CD4-positive, alpha-beta T cell (primary cell): ENCODE data around the gene MAPKAPK3. TPM values are rescaled to one million over a fixed set of nuclear protein-coding genes. Genes with fewer than 3 reads are reported as not detected.
"Not testable (repeated sequence)": the region's sequence is repeated elsewhere in the genome, so short reads cannot be mapped to it uniquely, and the experiment has no call there.

ENCODE experiments used
- ATAC-seq: fragments of 200-7000 bp; cut with Tn5 transposase; one replicate; pipeline ENCODE4 v1.10.0; 2022; ENCODE audit warnings: mild to moderate bottlenecking; ENCODE audit not compliant: poor library complexity
- CTCF ChIA-PET: fragments of 350-600 bp; sonication (Branson Sonifier 250); formaldehyde crosslinking; loops from one replicate; lab custom pipeline; 2021; ENCODE audit warnings: antibody characterized with exemption, inconsistent platforms; lab: Charles Lee
- POLR2A ChIA-PET: fragments of 350-600 bp; sonication (Branson Sonifier 250); formaldehyde crosslinking; loops from one replicate; lab custom pipeline; 2021; ENCODE audit warnings: antibody characterized with exemption, inconsistent platforms; lab: Charles Lee
- DNase-seq, 14 experiments: peaks; one replicate each; pipeline ENCODE4 v3.0.0-alpha.2; 2013 to 2020; ENCODE audit warnings: mixed read lengths in 2 of 14
- H3K27ac ChIP-seq, 2 donors: one replicate each; pipeline versions ENCODE4 v1.5.1 to v1.7.0; 2013; ENCODE audit warnings: low read length in 2 of 2, low read depth in 1 of 2, mild to moderate bottlenecking in 1 of 2
- H3K27me3 ChIP-seq, 2 experiments: 1 replicate in 1 of 2; 2 replicates in 1 of 2; pipeline versions ENCODE4 v1.6.1 to v1.7.0; 2013; ENCODE audit warnings: low read length in 2 of 2, control low read depth in 1 of 2, mild to moderate bottlenecking in 1 of 2, moderate library complexity in 1 of 2; ENCODE audit not compliant: insufficient read depth in 2 of 2, control insufficient read depth in 1 of 2
- H3K36me3 ChIP-seq: one replicate; pipeline ENCODE4 v1.6.1; 2013; ENCODE audit warnings: low read length, control low read depth; ENCODE audit not compliant: insufficient read depth
- H3K4me1 ChIP-seq: one replicate; pipeline ENCODE4 v1.6.1; 2013; ENCODE audit warnings: low read length, control low read depth; ENCODE audit not compliant: insufficient read depth
- H3K4me3 ChIP-seq: one replicate; pipeline ENCODE4 v1.5.1; 2013; ENCODE audit warnings: mild to moderate bottlenecking, low read length, moderate library complexity
- H3K9me3 ChIP-seq, 2 experiments: 1 replicate in 1 of 2; 2 replicates in 1 of 2; pipeline versions ENCODE4 v1.6.1 to v1.7.0; 2013; ENCODE audit warnings: low read length in 2 of 2, mild to moderate bottlenecking in 2 of 2, control low read depth in 1 of 2, moderate library complexity in 1 of 2; ENCODE audit not compliant: control insufficient read depth in 1 of 2, insufficient read depth in 1 of 2
- H3K27ac Mint-ChIP-seq: one replicate; pipeline ENCODE4 v1.8.0; 2020; ENCODE audit warnings: mixed read lengths
- H3K27me3 Mint-ChIP-seq: one replicate; pipeline ENCODE4 v1.8.0; 2021; ENCODE audit warnings: mixed read lengths
- H3K36me3 Mint-ChIP-seq: one replicate; pipeline ENCODE4 v1.8.0; 2021; ENCODE audit warnings: low read depth, mixed read lengths
- H3K4me1 Mint-ChIP-seq: one replicate; pipeline ENCODE4 v1.8.0; 2021; ENCODE audit warnings: low read depth, mixed read lengths
- H3K4me3 Mint-ChIP-seq: one replicate; pipeline ENCODE4 v1.8.0; 2020; ENCODE audit warnings: mild to moderate bottlenecking, mixed read lengths
- H3K9me3 Mint-ChIP-seq: one replicate; pipeline ENCODE4 v1.8.0; 2020; ENCODE audit warnings: mixed read lengths
- intact Hi-C, 2 experiments: fragments of 100-400 bp; cut with DNase I in 1 of 2; cut with micrococcal nuclease in 1 of 2; formaldehyde crosslinking; loops; one replicate each; pipeline versions ENCODE4 v1.15.1 to v1.9.0; 2023 to 2025; cut with DNase I, micrococcal nuclease
- total RNA-seq, 174 experiments: library from RNA in 2 of 174; stranded (reverse) in 2 of 174; gene quantifications; one replicate each; pipeline ENCODE4 v1.2.3 and lab custom pipeline; 2021 to 2026
- TF ChIP-seq, protein P1 (sequence below): fragments of 200-600 bp; IDR thresholded peaks from one replicate; pipeline ENCODE4 v1.8.0; 2022; ENCODE audit warnings: antibody characterized with exemption, mild to moderate bottlenecking

The MAPKAPK3 gene
- total RNA-seq, 2 experiments from 2014 or later, result 16.4 to 16.6 TPM

DNA sequence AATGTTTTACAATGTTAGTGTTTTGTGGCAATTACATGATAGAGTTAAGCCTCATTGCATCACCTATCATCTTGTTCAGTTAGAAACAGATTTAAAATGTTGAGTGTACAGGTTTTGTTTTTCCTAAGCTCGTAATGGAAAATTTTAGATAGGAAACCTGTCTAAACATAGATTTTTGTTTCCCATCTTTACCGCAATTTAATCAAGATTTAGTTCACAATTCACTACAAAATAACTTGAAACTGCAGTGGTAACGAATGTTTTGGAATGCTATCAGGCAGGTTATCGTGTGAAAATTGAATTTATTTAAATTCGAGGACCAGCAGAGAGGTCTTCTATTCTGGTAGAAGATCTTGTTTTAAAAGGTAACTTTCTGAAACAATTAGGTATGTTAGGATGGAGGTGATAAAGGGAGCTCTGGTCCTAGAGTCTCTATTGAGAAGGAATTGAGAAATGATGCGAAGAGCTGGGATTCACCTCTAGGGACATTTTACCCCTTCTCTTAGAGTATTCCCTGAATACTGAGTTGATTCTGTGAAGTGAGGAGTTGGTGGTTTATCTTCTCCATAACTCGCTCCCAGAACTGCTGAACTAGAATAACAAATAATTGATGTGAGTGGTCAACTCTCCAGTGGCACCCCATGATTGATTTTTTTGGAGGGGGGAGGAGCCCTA is 59.2 kb downstream of the MAPKAPK3 start:
- no peak overlapping the region for H3K4me3 ChIP-seq
- Mint-ChIP-seq H3K27me3 (peaks cover 60% of the 10 kb centered on the region), H3K9me3 (no peaks in the 10 kb centered on the region), H3K4me1 (peaks cover 6% of the 10 kb centered on the region), H3K27ac (no peak overlapping the region), H3K36me3 (no peaks in the 10 kb centered on the region), H3K4me3 (no peak overlapping the region)
- TF ChIP-seq, protein P1, sequence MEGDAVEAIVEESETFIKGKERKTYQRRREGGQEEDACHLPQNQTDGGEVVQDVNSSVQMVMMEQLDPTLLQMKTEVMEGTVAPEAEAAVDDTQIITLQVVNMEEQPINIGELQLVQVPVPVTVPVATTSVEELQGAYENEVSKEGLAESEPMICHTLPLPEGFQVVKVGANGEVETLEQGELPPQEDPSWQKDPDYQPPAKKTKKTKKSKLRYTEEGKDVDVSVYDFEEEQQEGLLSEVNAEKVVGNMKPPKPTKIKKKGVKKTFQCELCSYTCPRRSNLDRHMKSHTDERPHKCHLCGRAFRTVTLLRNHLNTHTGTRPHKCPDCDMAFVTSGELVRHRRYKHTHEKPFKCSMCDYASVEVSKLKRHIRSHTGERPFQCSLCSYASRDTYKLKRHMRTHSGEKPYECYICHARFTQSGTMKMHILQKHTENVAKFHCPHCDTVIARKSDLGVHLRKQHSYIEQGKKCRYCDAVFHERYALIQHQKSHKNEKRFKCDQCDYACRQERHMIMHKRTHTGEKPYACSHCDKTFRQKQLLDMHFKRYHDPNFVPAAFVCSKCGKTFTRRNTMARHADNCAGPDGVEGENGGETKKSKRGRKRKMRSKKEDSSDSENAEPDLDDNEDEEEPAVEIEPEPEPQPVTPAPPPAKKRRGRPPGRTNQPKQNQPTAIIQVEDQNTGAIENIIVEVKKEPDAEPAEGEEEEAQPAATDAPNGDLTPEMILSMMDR, result no peak
- ChIA-PET CTCF (interaction anchor here (1.2 to 1.8 kb wide), 2 partner anchors 60 to 103 kb away, joined by 4 read pairs; no protein-coding TSS in a partner anchor), POLR2A (interaction anchor here (0.5 to 0.8 kb wide), 4 partner anchors 16 to 896 kb away, joined by 3 to 4 read pairs (median 3); no protein-coding TSS in a partner anchor)
- no peaks in the 10 kb centered on the region for H3K9me3 ChIP-seq
- peaks cover 8% of the 10 kb centered on the region for H3K4me1 ChIP-seq
- DNase-seq (no peak), ATAC-seq (no peak)
- H3K27ac ChIP-seq, result no peak overlapping the region
- H3K27me3 ChIP-seq, result peaks cover 5 to 17% of the 10 kb centered on the region in 2 experiments
- no peaks in the 10 kb centered on the region for H3K36me3 ChIP-seq
- intact Hi-C loops, result no loop called here

DNA sequence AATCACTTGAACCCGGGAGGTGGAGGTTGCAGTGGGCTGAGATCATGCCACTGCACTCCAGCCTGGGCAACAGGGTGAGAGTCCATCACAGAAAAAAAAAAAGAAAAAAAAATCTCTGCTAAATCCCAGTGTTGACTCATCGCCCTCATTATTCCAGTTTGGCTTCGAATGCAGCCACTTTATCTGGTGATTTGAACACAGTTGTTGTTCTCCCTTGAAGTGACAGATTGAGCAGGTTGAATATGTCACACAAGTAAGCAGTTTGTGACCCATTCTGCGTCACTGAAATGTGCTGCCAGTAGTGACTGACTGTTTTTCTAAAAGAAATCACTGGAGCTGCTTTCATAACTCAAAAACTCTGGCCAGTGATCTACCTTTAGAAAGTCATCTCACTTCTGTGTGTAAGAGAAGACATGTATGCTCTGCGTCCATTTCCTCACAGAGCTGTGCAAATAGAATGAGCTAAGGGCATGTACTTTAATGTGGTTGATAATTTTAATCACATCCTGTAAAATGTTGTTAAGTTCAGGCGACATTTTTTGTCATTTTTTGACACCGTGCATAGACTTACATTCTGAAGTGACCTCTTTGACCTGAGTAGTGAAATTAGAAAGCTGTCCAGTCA is 70.3 kb downstream of the MAPKAPK3 start:
- Mint-ChIP-seq H3K36me3 (no peaks in the 10 kb centered on the region), H3K9me3 (no peaks in the 10 kb centered on the region), H3K27ac (no peak overlapping the region), H3K27me3 (peaks cover 34% of the 10 kb centered on the region), H3K4me3 (no peak overlapping the region), H3K4me1 (no peaks in the 10 kb centered on the region)
- Histone ChIP-seq H3K36me3 (no peaks in the 10 kb centered on the region), H3K27ac (no peak overlapping the region), H3K4me3 (no peak overlapping the region), H3K9me3 (no peaks in the 10 kb centered on the region), H3K4me1 (no peaks in the 10 kb centered on the region), H3K27me3 (peaks cover 0 to 2% of the 10 kb centered on the region in 2 experiments)
- POLR2A ChIA-PET, result no interaction called here
- CTCF ChIA-PET, result no interaction called here
- intact Hi-C loops, result no loop called here
- DNase-seq (peak in 1 of 14 experiments; percentile 7), ATAC-seq (no peak)
- TF ChIP-seq, protein P1, result no peak

DNA sequence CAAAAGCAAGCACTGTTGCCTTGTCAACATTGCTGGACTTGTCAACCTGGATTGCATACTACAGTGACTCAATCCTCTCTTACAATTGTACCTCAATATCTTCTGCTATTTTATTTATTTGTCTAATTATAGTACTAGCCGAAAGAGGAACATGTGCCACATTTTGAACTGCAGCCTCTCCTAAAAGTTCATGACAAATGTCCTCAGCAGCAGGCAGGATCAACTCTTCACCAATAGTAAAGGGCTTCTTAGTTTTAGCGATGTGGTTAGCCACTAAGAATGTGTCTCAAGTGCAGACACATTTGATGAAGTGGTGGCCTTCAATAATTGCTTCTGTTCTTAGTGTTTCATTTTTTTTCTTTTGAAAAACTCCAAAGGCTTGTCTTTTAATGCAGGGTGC is 71.0 kb downstream of the MAPKAPK3 start:
- Mint-ChIP-seq H3K36me3 (no peaks in the 10 kb centered on the region), H3K4me1 (no peaks in the 10 kb centered on the region), H3K27ac (no peak overlapping the region), H3K27me3 (peaks cover 36% of the 10 kb centered on the region), H3K4me3 (no peak overlapping the region), H3K9me3 (no peaks in the 10 kb centered on the region)
- no peak overlapping the region for H3K27ac ChIP-seq
- intact Hi-C loops, result no loop called here
- TF ChIP-seq, protein P1, result no peak
- CTCF ChIA-PET, result no interaction called here
- H3K4me1 ChIP-seq, result no peaks in the 10 kb centered on the region
- H3K27me3 ChIP-seq, result no peaks in the 10 kb centered on the region
- no peaks in the 10 kb centered on the region for H3K36me3 ChIP-seq
- no peak for DNase-seq
- no peak for ATAC-seq
- POLR2A ChIA-PET, result no interaction called here
- H3K9me3 ChIP-seq, result no peaks in the 10 kb centered on the region
- H3K4me3 ChIP-seq, result no peak overlapping the region

DNA sequence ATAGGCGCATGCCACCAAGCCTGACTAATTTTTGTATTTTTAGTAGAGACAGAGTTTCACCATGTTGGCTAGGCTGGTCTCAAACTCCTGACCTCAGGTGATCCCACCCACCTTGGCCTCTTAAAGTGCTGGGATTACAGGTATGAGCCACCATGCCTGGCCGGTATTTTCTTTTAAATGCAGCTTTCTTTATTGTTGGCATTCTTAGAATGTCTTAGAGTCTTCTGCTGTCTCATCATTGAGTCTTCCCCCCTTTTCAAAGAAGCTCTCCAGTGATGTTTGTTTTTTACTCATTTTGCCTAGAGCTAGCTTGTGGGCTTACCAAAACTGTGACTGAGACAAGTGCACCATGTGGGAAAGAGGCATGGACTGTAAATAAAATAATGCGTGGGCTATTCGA is 71.7 kb downstream of the MAPKAPK3 start:
- H3K4me3 ChIP-seq, H3K4me1 Mint-ChIP-seq, H3K27me3 ChIP-seq, H3K9me3 ChIP-seq, H3K27ac Mint-ChIP-seq, H3K4me1 ChIP-seq, H3K36me3 Mint-ChIP-seq, intact Hi-C loops, H3K36me3 ChIP-seq, ATAC-seq, H3K27ac ChIP-seq, CTCF ChIA-PET, H3K9me3 Mint-ChIP-seq, DNase-seq, POLR2A ChIA-PET, H3K4me3 Mint-ChIP-seq: not testable (repeated sequence)
- H3K27me3 Mint-ChIP-seq, result peaks cover 33% of the 10 kb centered on the region
